Measurements from ENCODE around the gene URB1. TPM values are rescaled to one million over a fixed set of nuclear protein-coding genes. Genes with fewer than 3 reads are reported as not detected.

Gene URB1
- total and polyA plus RNA-seq, 2 of the 8 experiments (the other 6 are each of a cell fraction or from before 2014, with no cell fraction given), result 8.1 to 28.9 TPM

- no peak overlapping the region for H3K9ac ChIP-seq (replicated peaks in 1 of 4; ENCODE audit: extremely low read depth in 1 of 4, low read depth in 3 of 4, low read length in 3 of 4)
- H3K79me1 ChIP-seq (ENCODE audit: low read depth, low read length), result peaks cover 4% of the 10 kb centered on the region; the same call in 1 of the 2 replicates
- no peak overlapping the region for H3K4me3 ChIP-seq (ENCODE audit: extremely low read depth in 1 of 4, insufficient read depth in 2 of 4, low read depth in 3 of 4, low read length in 4 of 4)
- no peak overlapping the region for H4K5ac ChIP-seq (ENCODE audit: insufficient read length, low read depth, low read length)
- no peak overlapping the region for H3K27ac ChIP-seq (ENCODE audit: low read depth, low read length)
- H3K79me2 ChIP-seq (ENCODE audit: control insufficient read depth in 1 of 2, insufficient read depth in 2 of 2, low read length in 2 of 2), result no peaks in the 10 kb centered on the region
- H3K9me3 ChIP-seq (ENCODE audit: insufficient read depth in 2 of 2, low read depth in 1 of 2, low read length in 1 of 2), result no peaks in the 10 kb centered on the region
- H2AK5ac ChIP-seq (ENCODE audit: low read depth, low read length), result no peak overlapping the region
- 91% methylated on average over 6 of the region's 6 CpGs; no CpG with 5 or more reads in 1 of the 2 experiments for WGBS, 2 experiments (ENCODE audit: extremely low coverage in 1 of 2, insufficient coverage in 1 of 2, insufficient read length in 1 of 2, insufficient replicate concordance in 2 of 2, low coverage in 1 of 2, low lambda C conversion rate in 2 of 2, missing lambda C conversion rate in 1 of 2)
- no peak overlapping the region for H3K23ac ChIP-seq (ENCODE audit: insufficient read length)
- FAIRE-seq (no peak), DNase-seq (ENCODE audit: low read depth in 1 of 2, low spot score in 2 of 2) (no peak)
- no peak overlapping the region for H3K56ac ChIP-seq (replicated peaks; ENCODE audit: insufficient read length, low read depth, low read length)
- no peak overlapping the region for H4K91ac ChIP-seq (replicated peaks; ENCODE audit: insufficient read length, low read length)
- H2BK12ac ChIP-seq (ENCODE audit: low read depth, low read length), result no peak overlapping the region
- no peaks in the 10 kb centered on the region for H3K23me2 ChIP-seq (ENCODE audit: low read depth, low read length)
- H3K14ac ChIP-seq (ENCODE audit: insufficient read length), result no peak overlapping the region
- H3K18ac ChIP-seq (ENCODE audit: extremely low read depth, low read length), result no peak overlapping the region
- H3K36me3 ChIP-seq (ENCODE audit: control insufficient read depth in 2 of 4, insufficient read depth in 4 of 4, low read length in 3 of 4), result peaks cover 14 to 69% (median 51%) of the 10 kb centered on the region in 4 experiments
- H4K20me1 ChIP-seq (replicated peaks in 1 of 2; ENCODE audit: control insufficient read depth in 1 of 2, insufficient read depth in 2 of 2, low read length in 2 of 2), result peaks cover 1 to 2% of the 10 kb centered on the region in 2 experiments
- no peaks in the 10 kb centered on the region for H3K4me1 ChIP-seq (replicated peaks in 1 of 4; ENCODE audit: control insufficient read depth in 3 of 4, insufficient read depth in 4 of 4, low read length in 3 of 4)
- no peak overlapping the region for H3K4ac ChIP-seq (replicated peaks; ENCODE audit: insufficient read length, low read depth, low read length)
- no peak overlapping the region for H2BK5ac ChIP-seq (ENCODE audit: low read depth, low read length)
- no peak overlapping the region for H2BK120ac ChIP-seq (replicated peaks; ENCODE audit: low read depth, low read length)
- H3K27me3 ChIP-seq (replicated peaks in 1 of 4; ENCODE audit: control insufficient read depth in 3 of 4, extremely low read depth in 1 of 4, insufficient read depth in 3 of 4, low read length in 3 of 4), result no peaks in the 10 kb centered on the region
- no peak overlapping the region for H3K4me2 ChIP-seq (ENCODE audit: insufficient read depth in 1 of 2, low read depth in 2 of 2, low read length in 2 of 2)
- H4K8ac ChIP-seq (ENCODE audit: extremely low read depth, insufficient read depth, low read length), result no peak overlapping the region
- CTCF ChIA-PET (ENCODE audit: partially characterized antibody), result interaction anchor here (1.8 kb wide), 2 partner anchors 10 to 18 kb away, joined by 4 to 6 read pairs; no protein-coding TSS in a partner anchor
- H2BK20ac ChIP-seq (ENCODE audit: low read length), result no peak overlapping the region
- no peak overlapping the region for H2AFZ ChIP-seq (ENCODE audit: low read length)
- POLR2A ChIA-PET (ENCODE audit: partially characterized antibody), result interaction anchor here (0.6 kb wide), 1 partner anchor 631 kb away, joined by 3 read pairs; no protein-coding TSS in a partner anchor
- H2BK15ac ChIP-seq (ENCODE audit: low read length), result no peak overlapping the region
- no peak for TF ChIP-seq SIN3A (conservative IDR thresholded peaks at IDR 0.05 in 1 of 2, IDR thresholded peaks at IDR 0.05 in 1 of 2; ENCODE audit: low read depth in 1 of 2, low read length in 2 of 2)
- TF ChIP-seq SIRT6 (IDR thresholded peaks at IDR 0.05; ENCODE audit: low read length), result no peak
- TF ChIP-seq TAF7 (optimal IDR thresholded peaks at IDR 0.05; ENCODE audit: borderline replicate concordance, low read depth, low read length), result no peak
- TF ChIP-seq POLR2A (IDR thresholded peaks at IDR 0.05; ENCODE audit: control extremely low read depth in 1 of 2, low read depth in 2 of 2, low read length in 2 of 2), result no peak
- TF ChIP-seq POLR2AphosphoS5 (IDR thresholded peaks at IDR 0.05; ENCODE audit: low read depth, low read length), result no peak
- TF ChIP-seq ASH2L (IDR thresholded peaks at IDR 0.05; ENCODE audit: low read length), result no peak
- TF ChIP-seq TBP (IDR thresholded peaks at IDR 0.05; ENCODE audit: low read depth, low read length), result no peak
- no peak for TF ChIP-seq E2F6 (IDR thresholded peaks at IDR 0.05)
- no peak for TF ChIP-seq RAD21 (IDR thresholded peaks at IDR 0.05 in 1 of 2, conservative IDR thresholded peaks at IDR 0.05 in 1 of 2; ENCODE audit: low read depth in 2 of 2, low read length in 2 of 2)
- TF ChIP-seq EP300 (IDR thresholded peaks at IDR 0.05; ENCODE audit: borderline replicate concordance in 1 of 2, low read depth in 2 of 2, low read length in 2 of 2), result no peak
- TF ChIP-seq NANOG (IDR thresholded peaks at IDR 0.05; ENCODE audit: insufficient read depth, low read depth, low read length, poor library complexity, severe bottlenecking), result no peak
Measured at GRCh38 chr21:32370998-32371766, 21.6 kb downstream of the URB1 start.
